COLO668 (cell line): ENCODE data around the gene PCAT7.
"Not testable (repeated sequence)": the region's sequence is repeated elsewhere in the genome, so short reads cannot be mapped to it uniquely, and the experiment has no call there.

Experiments
- DNase-seq: peaks from one replicate; lab custom pipeline; 2025; ENCODE audit not compliant: unreplicated experiment; lab: John Stamatoyannopoulos, UW

PCAT7 gene

DNA sequence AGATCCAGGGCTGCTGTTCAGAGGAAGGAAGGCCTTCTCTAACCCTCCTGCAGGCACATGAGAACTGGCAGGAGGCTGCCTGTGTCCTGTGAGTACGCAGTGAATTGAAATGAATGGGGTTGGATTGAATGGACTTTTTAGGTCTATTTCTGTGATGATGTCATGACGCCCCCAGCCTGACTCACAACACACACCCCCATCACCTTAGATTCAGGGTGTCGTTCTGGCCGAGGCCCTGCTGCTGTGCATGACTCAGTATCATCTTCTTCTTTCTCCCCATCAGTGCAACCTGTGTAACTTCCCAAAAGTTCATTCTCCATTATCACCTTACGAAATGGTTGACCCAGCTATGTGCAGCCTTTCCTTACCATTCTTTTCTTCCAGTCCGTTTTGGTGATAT is 5.4 kb downstream of the PCAT7 start:
- DNase-seq: no peak

DNA sequence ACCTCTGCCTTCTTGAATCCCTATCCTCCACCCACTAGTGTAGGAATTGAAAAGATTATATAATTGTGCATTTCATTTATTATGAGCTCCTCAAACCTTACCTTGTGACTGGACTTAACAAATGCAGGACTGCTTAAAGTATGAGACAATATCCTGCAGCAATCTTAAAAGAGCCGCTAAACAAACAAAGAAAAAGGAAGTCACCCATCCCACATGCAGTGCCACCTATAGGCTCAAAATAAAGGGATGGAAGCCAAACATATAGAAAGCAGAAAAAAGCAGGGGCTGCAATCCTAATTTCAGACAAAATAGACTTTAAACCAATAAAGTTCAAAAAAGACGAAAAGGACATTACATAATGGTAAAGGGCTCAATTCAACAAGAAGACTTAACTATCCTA is 8.7 kb downstream of the PCAT7 start:
- DNase-seq: no peak

DNA sequence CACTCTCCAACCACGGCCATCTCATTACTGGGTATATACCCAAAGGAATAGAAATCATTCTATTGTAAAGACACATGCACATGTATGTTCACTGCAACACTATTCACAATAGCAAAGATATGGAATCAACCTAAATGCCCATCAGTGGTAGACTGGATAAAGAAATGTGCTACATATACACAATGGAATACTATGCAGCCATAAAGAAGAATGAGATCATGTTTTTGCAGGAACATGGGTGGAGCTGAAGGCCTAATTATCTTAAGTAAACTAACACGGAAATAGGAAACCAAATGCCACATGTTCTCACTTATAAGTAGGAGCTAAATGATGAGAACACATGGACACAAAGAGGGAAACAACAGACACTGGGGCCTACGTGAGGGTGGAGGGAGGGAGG is 9.4 kb downstream of the PCAT7 start:
- not testable (repeated sequence) for DNase-seq

DNA sequence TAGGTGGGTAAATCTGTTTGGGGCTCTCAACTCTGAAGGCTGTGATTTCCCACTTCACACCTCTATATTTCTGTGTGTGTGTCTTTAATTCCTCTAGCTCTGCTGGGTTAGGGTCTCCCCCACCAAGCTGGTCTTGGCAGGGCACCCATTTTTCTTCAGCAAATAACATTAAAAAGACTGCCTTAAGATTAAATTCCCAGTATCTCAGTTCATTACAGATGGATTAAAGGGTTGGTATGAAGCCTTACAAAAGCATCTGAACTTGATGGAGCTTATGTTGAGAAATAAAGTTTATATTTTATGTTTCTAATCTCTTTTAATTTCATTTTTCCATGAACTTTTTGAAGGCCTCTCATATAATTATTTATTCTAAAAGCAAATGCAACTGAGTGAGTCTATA is 11.7 kb downstream of the PCAT7 start:
- DNase-seq: no peak

DNA sequence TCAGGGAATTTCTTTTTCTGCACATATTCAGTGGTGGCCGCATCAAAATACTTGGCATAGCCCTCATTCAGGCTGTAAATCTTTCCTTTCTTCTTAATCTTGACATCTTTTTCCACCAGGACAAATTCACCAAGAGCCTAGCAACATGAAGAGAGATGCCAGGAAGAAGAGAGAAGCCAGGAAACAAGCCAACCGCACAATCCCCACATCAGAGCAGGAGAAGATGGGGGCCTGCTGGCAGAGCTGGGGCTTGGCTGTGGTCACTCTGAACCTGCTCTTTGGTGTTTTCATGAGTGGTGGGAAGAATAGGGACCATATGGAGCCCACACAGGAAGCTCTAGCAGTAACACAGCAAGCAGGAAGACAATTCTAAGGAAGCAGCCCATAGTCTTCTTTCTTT is 12.4 kb downstream of the PCAT7 start:
- DNase-seq: no peak

DNA sequence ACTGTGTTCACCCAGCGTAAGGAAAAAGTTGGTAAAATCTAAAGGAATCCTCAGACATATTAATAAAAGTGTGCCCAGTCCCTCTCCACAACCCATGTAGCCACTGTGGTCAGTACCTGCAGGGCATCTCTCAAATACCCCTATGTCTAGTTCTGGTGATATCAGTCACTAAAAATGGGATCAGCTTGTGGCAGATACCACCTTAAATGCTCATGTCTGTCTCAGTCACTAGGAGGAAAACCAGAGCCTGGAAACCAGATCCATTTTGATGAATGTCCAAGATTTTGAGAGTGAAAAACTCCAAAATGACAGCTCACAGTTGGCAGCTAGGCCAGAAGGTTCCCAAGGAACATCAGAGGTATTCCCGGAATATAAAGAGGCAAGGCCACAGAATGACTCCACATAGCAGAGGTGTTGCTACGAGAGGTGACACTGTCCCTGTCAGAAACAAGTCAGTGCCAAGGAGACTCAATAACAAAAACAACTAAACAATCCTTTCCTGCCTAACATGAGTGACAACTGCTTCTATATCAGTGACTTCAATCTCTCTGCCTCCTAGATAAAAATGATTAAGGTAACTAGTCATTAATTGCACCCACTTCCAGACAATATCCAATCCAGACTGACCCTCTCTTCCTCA is 13.5 kb downstream of the PCAT7 start:
- no peak for DNase-seq

DNA sequence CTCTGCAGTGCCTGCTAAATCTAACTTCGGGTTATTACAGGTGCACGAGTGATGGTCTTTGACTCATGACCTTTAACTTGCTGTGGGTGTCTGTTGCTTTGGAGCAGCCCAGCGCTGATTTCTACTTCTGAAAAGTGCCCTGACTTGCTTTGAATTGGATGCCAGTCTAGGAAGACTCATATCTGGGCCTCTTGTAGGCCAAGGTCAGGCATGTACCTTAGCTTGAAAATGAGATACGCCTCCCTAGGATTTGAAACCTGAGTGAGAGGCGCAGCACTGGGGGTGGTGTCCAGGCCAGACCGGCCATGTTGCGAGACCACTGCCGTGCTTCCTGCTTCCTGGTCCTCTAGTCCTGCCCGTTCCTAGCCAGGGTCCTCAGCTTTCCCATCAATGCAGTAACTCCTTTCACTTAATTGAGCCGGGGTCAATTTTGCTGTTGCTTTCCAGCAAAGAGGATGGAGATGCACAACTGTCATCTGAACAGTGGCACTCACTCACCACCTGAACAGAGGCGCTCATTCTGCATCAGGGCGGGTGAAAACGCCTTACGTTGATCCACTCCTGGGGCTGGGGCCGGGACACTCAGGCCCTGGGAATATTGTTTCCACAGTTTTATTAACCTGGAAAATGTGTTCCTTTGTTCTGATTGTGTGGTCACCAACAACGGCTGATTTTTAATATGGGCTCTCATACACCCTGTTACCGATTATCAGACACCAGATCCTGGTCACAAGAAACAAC is 14.3 kb downstream of the PCAT7 start:
- DNase-seq: no peak

DNA sequence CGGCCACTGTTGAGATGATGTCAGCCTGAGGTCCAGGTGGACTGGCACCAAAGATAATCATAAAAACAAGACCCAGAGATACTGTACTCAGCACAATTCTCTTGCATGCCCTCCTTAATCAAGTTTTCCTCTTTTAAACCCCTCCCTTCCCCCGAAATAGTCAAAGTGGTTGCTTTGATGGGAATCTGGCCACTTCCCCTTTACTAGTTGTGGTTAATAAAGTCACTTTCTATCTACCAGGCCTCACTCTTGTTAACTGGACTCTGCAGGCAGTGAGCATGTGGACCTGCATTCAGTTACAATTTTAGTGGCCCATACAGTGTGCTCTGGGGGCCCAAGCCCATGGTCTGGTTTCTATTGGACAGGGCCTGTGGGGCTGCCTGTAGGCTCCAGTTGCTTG is 21.2 kb downstream of the PCAT7 start:
- DNase-seq: no peak

DNA sequence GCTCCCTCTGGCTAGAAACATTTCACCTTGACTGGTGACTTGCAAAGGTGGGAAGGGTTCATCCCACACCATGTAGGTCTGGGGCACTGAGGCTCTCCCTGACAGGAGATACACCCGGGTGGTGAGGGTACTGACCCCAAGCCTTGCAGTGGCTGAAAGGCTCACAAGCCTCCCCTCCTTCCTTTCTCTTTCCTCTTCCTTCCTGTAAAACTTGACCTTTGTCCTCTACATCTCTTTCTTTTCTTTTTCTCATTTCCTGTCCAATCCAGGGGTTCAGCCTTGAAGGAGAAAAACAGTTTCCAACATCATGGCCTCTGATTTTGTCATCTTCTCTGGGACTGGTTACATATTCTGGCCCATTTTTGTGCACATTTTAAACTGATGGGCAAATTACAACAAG is 22.2 kb downstream of the PCAT7 start:
- DNase-seq: no peak

DNA sequence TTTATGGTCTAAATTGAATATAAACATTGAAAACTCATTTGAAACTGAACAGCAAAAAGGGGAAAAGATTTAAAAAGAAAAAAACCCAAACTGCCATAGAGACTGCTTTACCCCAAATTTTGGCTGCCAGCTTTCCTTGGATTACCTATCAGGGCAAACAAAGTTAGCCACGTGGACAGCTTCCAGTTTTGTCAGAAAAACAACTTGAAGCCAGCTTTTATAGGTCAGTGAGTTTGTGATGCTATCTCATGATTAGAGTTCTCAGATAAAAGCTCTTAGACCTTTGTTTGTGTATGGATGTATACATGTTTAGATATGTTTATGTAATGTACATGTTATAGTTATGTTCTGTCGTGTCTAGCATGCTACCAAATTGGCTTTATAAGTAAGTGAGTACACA is 22.7 kb downstream of the PCAT7 start:
- DNase-seq: no peak

DNA sequence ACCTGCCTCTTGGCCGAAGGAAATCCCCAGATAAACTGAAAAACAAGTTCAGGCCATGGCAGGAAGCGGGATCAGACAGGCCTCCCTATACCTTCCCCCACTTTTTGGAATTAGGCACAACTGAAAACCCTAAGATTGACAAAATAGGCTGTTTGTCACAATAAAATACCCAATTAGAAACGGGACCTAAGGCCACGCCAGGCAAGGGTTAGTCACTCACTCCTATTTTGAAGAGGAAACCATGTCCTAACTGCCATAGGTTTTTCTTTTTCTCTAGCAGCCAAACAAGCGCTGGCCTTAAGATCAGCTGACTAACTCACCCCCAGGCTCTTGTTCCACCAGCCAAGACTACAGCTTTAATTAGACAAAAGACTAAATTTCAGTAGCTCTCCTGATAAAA is 26.8 kb downstream of the PCAT7 start:
- DNase-seq: no peak

DNA sequence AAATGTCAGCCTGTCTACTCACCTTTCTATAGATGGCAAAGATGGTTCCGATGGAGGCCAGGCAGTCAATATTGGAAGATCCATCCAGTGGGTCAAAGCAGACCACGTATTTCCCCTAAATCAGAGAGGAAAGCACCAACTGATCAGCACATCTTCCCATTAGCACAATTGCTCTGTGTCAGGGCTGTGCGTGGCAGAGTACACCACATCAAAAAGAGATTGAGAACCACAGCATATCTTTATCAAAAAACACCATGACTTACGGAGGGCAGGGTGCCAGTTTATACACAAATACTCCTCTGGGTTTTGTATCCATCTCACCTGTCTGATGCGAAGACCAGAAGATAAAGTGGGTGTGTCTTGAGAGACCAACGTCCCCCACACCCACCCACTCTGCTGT is 29.7 kb downstream of the PCAT7 start:
- DNase-seq: no peak

DNA sequence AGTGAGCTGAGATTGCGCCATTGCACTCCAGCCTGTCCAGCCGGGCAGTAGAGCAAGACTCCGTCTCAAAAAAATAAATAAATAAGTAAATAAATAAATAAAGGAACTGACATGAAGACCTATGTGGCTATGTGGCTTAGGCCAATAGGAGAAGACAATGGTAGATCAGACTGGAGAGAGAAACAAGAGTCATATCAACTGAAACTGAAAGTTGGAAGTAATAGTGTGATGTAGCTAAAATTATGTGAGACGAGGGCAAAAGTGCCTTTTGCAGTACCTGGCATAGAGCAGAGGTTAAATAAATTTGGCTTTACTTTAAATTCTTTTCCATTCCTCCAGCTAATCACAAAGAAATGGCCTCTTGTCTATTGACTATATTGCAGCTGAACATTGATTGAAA is 31.4 kb downstream of the PCAT7 start:
- DNase-seq: no peak

DNA sequence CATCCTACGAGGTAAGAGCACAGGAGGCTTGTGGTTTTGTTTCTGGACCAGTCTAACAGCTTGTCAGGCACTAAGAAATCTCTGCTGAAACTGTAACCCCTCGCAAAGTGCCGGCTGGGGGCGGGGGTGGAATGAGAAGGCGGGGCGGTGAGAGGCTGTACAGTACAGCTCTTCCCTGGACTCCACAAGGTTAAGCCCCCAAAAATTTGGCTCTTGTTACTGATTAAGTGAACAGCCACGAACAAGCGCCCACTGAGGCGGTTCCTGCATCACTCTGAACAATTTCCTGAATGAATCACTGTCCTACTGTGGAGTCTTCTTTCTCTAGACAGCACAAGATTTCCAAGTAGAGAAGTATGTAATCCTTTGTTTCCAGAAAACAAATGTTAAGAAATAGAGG is 31.9 kb downstream of the PCAT7 start:
- no peak for DNase-seq

DNA sequence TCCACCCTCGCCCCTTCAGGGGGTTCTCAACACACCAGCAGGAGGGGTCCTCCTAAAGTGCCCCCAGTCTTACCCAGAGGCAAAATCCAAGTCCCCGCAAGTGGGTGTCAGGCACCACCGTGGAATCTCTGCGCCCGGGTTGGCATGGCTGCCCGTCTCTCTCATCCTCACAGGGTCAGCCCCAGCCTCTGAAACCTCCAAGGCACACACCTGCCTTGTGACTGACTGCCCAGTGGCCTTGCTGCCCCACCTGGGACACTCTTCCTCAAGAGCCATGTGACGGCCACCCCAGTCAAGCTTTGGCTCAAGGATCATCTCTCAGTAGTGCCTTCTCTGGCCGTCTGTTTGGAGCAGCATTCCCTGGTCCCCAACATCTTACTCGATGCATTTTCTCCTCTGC is 33.8 kb downstream of the PCAT7 start:
- no peak for DNase-seq

DNA sequence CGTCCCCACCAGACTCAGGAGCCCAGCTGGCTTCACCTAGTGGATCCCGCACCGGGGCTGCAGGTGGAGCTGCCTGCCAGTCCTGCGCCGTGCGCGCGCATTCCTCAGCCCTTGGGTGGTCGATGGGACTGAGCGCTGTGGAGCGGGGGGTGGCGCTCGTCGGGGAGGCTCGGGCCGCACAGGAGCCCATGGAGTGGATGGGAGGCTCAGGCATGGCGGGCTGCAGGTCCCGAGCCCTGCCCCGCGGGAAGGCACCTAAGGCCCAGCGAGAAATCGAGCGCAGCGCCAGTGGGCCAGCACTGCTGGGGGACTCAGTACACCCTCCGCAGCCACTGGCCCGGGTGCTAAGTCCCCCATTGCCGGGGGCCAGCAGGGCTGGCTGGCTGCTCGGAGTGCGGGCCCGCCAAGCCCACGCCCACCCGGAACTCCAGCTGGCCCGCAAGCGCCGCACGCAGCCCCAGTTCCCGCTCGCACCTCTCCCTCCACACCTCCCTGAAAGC is 36.2 kb downstream of the PCAT7 start:
- not testable (repeated sequence) for DNase-seq

DNA sequence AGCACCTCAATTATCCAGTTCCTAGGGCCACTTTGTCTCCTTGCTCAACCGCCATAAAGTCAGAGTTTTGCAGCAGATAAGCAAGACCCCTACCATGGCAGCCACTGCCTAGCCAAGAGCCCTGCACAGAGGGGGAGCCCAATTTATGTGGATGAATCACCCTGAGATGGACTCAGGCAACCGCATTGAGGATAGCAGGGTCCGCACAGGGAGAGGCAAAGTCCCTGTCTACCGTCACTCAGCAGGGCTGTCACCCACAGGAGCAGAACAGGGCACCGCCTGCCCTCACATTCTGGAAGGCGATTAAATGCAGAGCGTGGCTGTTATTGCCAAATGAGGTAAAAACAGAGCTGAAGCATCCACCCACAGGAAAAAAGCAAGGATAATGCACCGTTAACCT is 37.0 kb downstream of the PCAT7 start:
- DNase-seq: no peak

DNA sequence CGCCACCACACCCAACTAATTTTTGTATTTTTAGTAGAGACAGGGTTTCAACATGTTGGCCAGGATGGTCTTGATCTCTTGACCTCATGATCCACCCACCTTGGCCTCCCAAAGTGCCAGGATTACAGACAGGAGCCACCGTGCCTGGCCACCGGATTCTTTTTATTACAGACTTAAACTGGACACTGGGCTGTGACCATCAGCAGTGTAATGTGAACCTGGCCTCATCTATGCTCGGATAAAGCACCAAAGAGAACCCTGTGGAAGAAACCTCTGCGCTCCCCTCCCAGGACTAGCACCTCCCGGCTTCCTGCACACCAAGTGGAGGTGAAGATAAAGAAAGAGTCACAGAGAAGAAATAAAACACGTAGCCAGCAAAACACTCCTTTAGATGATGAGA is 37.8 kb downstream of the PCAT7 start:
- DNase-seq: not testable (repeated sequence)

DNA sequence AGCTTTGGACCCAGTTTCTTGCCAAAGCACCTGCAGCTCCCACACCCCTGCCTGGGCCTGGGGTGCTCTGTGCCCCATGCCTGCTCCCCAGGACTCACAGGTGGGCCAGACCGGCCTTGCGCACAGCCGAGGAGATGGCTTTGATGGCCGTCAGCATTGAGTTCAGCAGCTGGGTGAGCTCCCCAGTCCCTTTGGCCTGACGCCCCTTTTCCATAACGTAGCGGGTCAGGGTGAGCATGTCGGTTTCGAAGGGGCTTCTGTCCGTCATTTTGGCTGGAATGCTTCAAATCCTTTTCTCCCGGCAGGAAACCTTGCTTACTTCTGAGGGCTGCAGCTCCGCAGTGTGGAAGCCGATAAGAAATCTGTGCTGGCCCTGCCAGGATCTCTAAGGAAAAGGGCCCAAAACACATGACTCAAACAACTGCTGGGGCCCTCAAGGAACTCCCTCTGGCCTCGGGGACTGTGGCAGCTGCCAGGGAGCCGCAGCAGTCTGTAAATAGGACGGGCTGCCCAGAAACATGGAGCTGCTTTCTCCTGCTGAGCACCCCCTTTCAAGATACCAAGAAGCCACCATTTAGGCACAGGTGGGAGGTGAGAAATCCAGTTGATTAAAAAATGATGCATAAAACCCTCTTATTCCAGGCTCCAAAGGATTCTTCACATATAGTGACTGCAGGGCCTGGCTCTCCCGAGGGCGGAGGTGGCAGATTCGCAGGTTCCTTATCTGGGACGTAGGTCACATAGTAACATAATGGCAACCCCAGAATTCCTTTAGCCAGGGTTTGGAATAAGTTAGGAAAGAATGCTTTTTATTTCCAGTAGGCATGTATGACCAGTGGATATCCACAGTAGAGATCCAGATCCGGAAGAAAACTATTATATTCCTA is 38.8 kb downstream of the PCAT7 start, which contains the start of gene FBP2:
FBP2 (minus strand) TSS at position 366 of the 887 bp plus-strand sequence; CDS start at position 268, 98 bp downstream.
- no peak for DNase-seq

DNA sequence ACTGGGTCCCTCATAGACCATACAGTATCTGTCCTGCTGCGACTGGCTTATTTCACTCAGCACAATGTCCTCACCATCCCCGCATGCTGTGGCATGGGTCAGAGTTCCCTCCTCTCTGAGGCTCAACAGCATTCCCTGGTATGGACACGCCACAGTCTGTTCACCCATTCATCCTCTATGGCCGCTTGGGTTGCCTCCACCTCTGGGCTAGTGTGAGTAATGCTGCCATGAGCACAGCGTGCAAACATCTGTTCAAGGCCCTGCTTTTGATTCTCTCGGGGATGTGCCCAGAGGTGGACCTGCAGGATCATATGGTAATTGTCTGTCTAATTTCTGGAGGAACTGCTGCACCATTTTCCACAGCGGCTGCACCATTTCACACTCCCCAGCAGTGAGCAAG is 44.2 kb downstream of the PCAT7 start:
- DNase-seq: no peak

DNA sequence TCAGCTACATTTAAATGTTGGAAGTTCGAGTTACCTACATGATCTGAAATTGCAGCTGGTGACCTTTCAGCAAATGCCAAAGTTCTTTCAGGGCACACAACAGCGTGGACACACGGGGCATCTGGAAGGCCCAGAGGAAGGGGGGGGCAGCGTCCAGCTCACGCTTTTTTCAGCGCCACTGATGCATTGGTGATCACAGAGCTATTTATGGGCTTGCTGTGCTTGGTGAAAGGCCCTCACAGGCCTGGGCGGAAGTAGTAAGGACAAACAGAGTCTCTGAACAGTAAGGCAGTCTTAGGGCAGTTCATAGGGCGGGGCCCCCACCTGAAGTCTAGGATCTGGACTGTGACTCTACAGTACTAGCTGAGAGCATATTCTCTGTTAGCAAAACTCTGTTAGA is 45.4 kb downstream of the PCAT7 start:
- DNase-seq: no peak

DNA sequence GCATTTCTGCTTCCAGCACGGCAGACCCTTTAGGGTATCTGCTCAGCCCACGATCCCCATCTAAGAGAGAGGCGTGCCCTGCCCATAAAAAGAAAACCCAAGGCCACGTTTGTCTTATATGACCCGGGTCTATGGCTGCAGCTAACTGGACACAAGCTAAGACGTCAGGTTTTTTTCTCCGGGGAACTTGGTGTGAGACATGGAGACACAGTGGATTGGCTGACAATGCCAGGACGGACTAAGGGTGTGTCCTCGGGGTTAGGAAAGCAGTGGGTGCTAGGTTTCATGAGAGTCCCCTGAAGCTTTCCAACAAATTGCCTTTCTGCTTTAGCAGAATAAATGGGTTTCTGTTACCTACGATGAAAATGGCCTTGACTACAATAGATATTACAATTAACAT is 45.8 kb downstream of the PCAT7 start:
- DNase-seq: no peak
